Stimulated activated memory B cell treated with anti-CD40 and anti-IgM and Interleukin-4, amounts not matched to agents 10 μg/mL and 1 μg/mL and 100 μg/mL, for 72 hours (primary cell): ENCODE data around the gene CXCL6.

Experiments
- ATAC-seq: fragments of 150-1000 bp; cut with Tn5 transposase; 2 replicates; pipeline ENCODE4 v1.10.0; 2021
- H3K27ac Mint-ChIP-seq: one replicate; pipeline ENCODE4 v1.8.0; 2022; ENCODE audit warnings: mild to moderate bottlenecking, mixed read lengths
- H3K27me3 Mint-ChIP-seq: one replicate; pipeline ENCODE4 v1.8.0; 2022; ENCODE audit warnings: mixed read lengths
- H3K36me3 Mint-ChIP-seq: one replicate; pipeline ENCODE4 v1.8.0; 2022; ENCODE audit warnings: mixed read lengths
- H3K4me1 Mint-ChIP-seq: one replicate; pipeline ENCODE4 v1.8.0; 2022; ENCODE audit warnings: mixed read lengths
- H3K4me3 Mint-ChIP-seq: one replicate; pipeline ENCODE4 v1.8.0; 2022; ENCODE audit warnings: mild to moderate bottlenecking, moderate library complexity, mixed read lengths
- H3K9me3 Mint-ChIP-seq: one replicate; pipeline ENCODE4 v1.8.0; 2022; ENCODE audit warnings: mixed read lengths

Gene CXCL6

GRCh38 chr4:73869130-73870055 lies 32.9 kb downstream of the CXCL6 start, which contains the start of gene CXCL1:
Gene CXCL1 (plus strand): TSS chr4:73869393. CDS start chr4:73869471, 78 bp downstream.
- H3K4me3 Mint-ChIP-seq: no peak within 1 kb of the TSS
- no peak within 1 kb of the TSS for H3K27ac Mint-ChIP-seq
- no peaks in the 10 kb centered on the region for H3K4me1 Mint-ChIP-seq
- H3K36me3 Mint-ChIP-seq: no peaks in the 10 kb centered on the region
- peaks cover 20% of the 10 kb centered on the region for H3K27me3 Mint-ChIP-seq
- ATAC-seq: peak; percentile 27
- no peaks in the 10 kb centered on the region for H3K9me3 Mint-ChIP-seq

GRCh38 chr4:73870260-73870659 lies 33.8 kb downstream of the CXCL6 start:
- Mint-ChIP-seq H3K36me3 (no peaks in the 10 kb centered on the region), H3K27me3 (peaks cover 20% of the 10 kb centered on the region), H3K4me1 (no peaks in the 10 kb centered on the region), H3K9me3 (no peaks in the 10 kb centered on the region), H3K27ac (no peak overlapping the region), H3K4me3 (no peak overlapping the region)
- no peak for ATAC-seq

- Mint-ChIP-seq H3K27ac (no peak overlapping the region), H3K4me1 (no peaks in the 10 kb centered on the region), H3K36me3 (no peaks in the 10 kb centered on the region), H3K27me3 (peaks cover 20% of the 10 kb centered on the region), H3K4me3 (no peak overlapping the region), H3K9me3 (no peaks in the 10 kb centered on the region)
- no peak for ATAC-seq
These were observed 34.3 kb downstream of the CXCL6 start for GRCh38 chr4:73870768-73871167.

- no peak overlapping the region for H3K4me3 Mint-ChIP-seq
- H3K36me3 Mint-ChIP-seq: no peaks in the 10 kb centered on the region
- H3K27me3 Mint-ChIP-seq: peaks cover 20% of the 10 kb centered on the region
- H3K9me3 Mint-ChIP-seq: no peaks in the 10 kb centered on the region
- no peak overlapping the region for H3K27ac Mint-ChIP-seq
- ATAC-seq: no peak
- H3K4me1 Mint-ChIP-seq: no peaks in the 10 kb centered on the region
These were observed 35.2 kb downstream of the CXCL6 start for GRCh38 chr4:73871511-73872310.

GRCh38 chr4:73872316-73873108 lies 36.0 kb downstream of the CXCL6 start:
- no peak for ATAC-seq
- Mint-ChIP-seq H3K27ac (no peak overlapping the region), H3K9me3 (no peaks in the 10 kb centered on the region), H3K4me3 (no peak overlapping the region), H3K27me3 (peaks cover 20% of the 10 kb centered on the region), H3K4me1 (no peaks in the 10 kb centered on the region), H3K36me3 (no peaks in the 10 kb centered on the region)

GRCh38 chr4:73874386-73874785 lies 37.9 kb downstream of the CXCL6 start:
- no peaks in the 10 kb centered on the region for H3K9me3 Mint-ChIP-seq
- H3K4me3 Mint-ChIP-seq: no peak overlapping the region
- H3K27ac Mint-ChIP-seq: no peak overlapping the region
- H3K4me1 Mint-ChIP-seq: no peaks in the 10 kb centered on the region
- ATAC-seq: no peak
- no peaks in the 10 kb centered on the region for H3K36me3 Mint-ChIP-seq
- peaks cover 6% of the 10 kb centered on the region for H3K27me3 Mint-ChIP-seq

GRCh38 chr4:73875401-73875800 lies 38.9 kb downstream of the CXCL6 start:
- ATAC-seq: no peak
- Mint-ChIP-seq H3K27ac (no peak overlapping the region), H3K36me3 (no peaks in the 10 kb centered on the region), H3K4me1 (no peaks in the 10 kb centered on the region), H3K9me3 (no peaks in the 10 kb centered on the region), H3K4me3 (no peak overlapping the region), H3K27me3 (no peaks in the 10 kb centered on the region)

- Mint-ChIP-seq H3K36me3 (no peaks in the 10 kb centered on the region), H3K27ac (no peak overlapping the region), H3K9me3 (no peaks in the 10 kb centered on the region), H3K27me3 (peaks cover 14% of the 10 kb centered on the region), H3K4me3 (no peak overlapping the region), H3K4me1 (no peaks in the 10 kb centered on the region)
- no peak for ATAC-seq
These were observed 46.8 kb downstream of the CXCL6 start for GRCh38 chr4:73883306-73883705.

GRCh38 chr4:73885574-73886267 lies 49.2 kb downstream of the CXCL6 start:
- no peak overlapping the region for H3K27ac Mint-ChIP-seq
- no peak overlapping the region for H3K4me3 Mint-ChIP-seq
- H3K36me3 Mint-ChIP-seq: no peaks in the 10 kb centered on the region
- no peak for ATAC-seq
- H3K9me3 Mint-ChIP-seq: no peaks in the 10 kb centered on the region
- no peaks in the 10 kb centered on the region for H3K4me1 Mint-ChIP-seq
- H3K27me3 Mint-ChIP-seq: peaks cover 14% of the 10 kb centered on the region
